H1 (cell line): Measurements from ENCODE around the gene DOK3. TPM values are rescaled to one million over a fixed set of nuclear protein-coding genes. Genes with fewer than 3 reads are reported as not detected.

ENCODE experiments used
- JUN ChIP-seq: IDR thresholded peaks from 2 replicates; pipeline ENCODE4 v1.6.1; 2011; ENCODE audit warnings: low read depth, mild to moderate bottlenecking, improper control_type of control experiment, low read length
- POLR2AphosphoS5 ChIP-seq: IDR thresholded peaks from 2 replicates; pipeline ENCODE4 v1.6.1; 2011; ENCODE audit warnings: low read depth, low read length
- RFX5 ChIP-seq: IDR thresholded peaks from 2 replicates; pipeline ENCODE4 v1.6.1; 2011; ENCODE audit warnings: low read depth, low read length, improper control_type of control experiment, borderline replicate concordance
- SRF ChIP-seq: IDR thresholded peaks from 2 replicates; pipeline ENCODE4 v1.6.1; 2011; ENCODE audit warnings: mild to moderate bottlenecking, low read depth, low read length, moderate library complexity
- TAF7 ChIP-seq: optimal IDR thresholded peaks from 2 replicates; pipeline ENCODE3; 2011; ENCODE audit warnings: low read depth, mild to moderate bottlenecking, inconsistent platforms, low read length, moderate library complexity, borderline replicate concordance
- polyA plus RNA-seq, 7 experiments: library from polyadenylated mRNA; depleted of rRNA in 3 of 7; stranded (reverse) in 5 of 7; unstranded in 2 of 7; fragments of >200 nt in 5 of 7; fragments of 200-250 nt in 2 of 7; gene quantifications; 1 replicate in 5 of 7; 2 replicates in 1 of 7; 4 replicates in 1 of 7; pipeline versions ENCODE4 v1.2.1 to v1.2.3, GENCODE V29; 2011 to 2013; ENCODE audit warnings: missing spikeins in 2 of 7, mixed read lengths in 2 of 7
- total RNA-seq: library from RNA; stranded (reverse); fragmentation: NEBNext Ultra II Directional; extraction: Animal tissue kit (Norgen Biotek cat#: 25700); gene quantifications from 2 replicates; pipeline ENCODE4 v1.2.1, GENCODE V29; 2021

DOK3 gene
- total and polyA plus RNA-seq, 2 of the 8 experiments (the other 6 are each of a cell fraction or from before 2014, with no cell fraction given) = 4.2 to 6.4 TPM

DNA sequence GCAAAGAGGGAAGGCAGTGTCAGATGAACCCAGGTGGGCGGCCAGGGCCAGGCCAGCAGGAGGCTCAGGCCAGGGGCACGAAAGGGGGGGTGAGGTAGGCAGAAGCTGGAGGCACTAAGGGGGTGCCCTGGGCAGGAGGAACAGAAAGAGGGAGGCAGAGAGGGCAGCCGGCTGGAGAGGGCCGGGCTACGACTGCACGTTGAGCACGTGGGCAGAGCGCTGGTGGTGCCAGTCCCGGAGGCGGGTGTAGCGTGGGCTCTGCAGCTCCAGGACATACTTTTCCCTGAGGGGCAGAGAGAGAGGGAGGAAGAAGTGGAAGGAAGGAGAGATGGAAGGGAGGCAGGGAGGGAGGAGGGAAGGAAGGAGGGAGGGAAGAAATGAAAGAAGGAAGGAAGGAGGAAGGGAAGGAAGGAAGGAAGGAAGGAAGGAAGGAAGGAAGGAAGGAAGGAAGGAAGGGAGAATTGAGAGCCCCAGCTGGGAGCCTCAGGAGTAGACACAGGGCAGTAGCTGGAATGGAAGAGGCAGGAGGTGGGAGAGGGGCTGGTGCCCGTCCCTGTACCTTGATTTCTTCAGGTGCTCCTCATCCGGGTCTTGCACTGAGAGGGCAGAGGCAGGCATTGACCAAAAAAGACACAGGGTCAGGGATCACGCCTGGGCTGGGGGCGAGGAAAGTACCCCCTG lies 19.2 kb downstream of the DOK3 start (continued):
- TF ChIP-seq RFX5 = no peak
- TF ChIP-seq TAF7 = no peak
- no peak for TF ChIP-seq JUN
- no peak for TF ChIP-seq POLR2AphosphoS5
- no peak for TF ChIP-seq SRF
